Cardiac muscle cell (in vitro differentiated cells and primary cell): Measurements from ENCODE around the gene OBSL1. TPM values are rescaled to one million over a fixed set of nuclear protein-coding genes. Genes with fewer than 3 reads are reported as not detected.

Experiments
- DNase-seq, 2 donors: peaks; one replicate each; pipeline versions ENCODE4 v3.0.0 to v3.0.0-alpha.2; 2010 to 2017; ENCODE audit warnings: low read depth in 1 of 2, low spot score in 1 of 2
- H3K27ac ChIP-seq: fragments of 200-600 bp; sonication (generic); 2 replicates; pipeline ENCODE4 v1.5.1; 2016
- H3K27me3 ChIP-seq: fragments of 200-600 bp; sonication (generic); 2 replicates; pipeline ENCODE4 v1.6.0; 2016; ENCODE audit warnings: control low read depth
- H3K36me3 ChIP-seq: fragments of 200-600 bp; sonication (generic); 2 replicates; pipeline ENCODE4 v1.5.1; 2016; ENCODE audit warnings: control low read depth
- H3K4me1 ChIP-seq: fragments of 200-600 bp; sonication (generic); 2 replicates; pipeline ENCODE4 v1.8.1; 2017; ENCODE audit warnings: low read depth, mild to moderate bottlenecking, mixed run types
- H3K4me3 ChIP-seq: fragments of 200-600 bp; sonication (generic); 2 replicates; pipeline ENCODE4 v1.5.1; 2016; ENCODE audit warnings: mild to moderate bottlenecking
- H3K9me3 ChIP-seq: fragments of 200-600 bp; sonication (generic); 2 replicates; pipeline ENCODE4 v1.5.1; 2017; ENCODE audit warnings: low read depth, mild to moderate bottlenecking, control low read depth
- polyA plus RNA-seq: library from polyadenylated mRNA; unstranded; fragments of >200 nt; fragmentation: Nextera tagmentation; extraction: Ambion mirVana; gene quantifications from 2 replicates; pipeline ENCODE4 v1.2.1, GENCODE V29; 2016
- total RNA-seq: library from RNA; depleted of rRNA; stranded (reverse); fragments of >200 nt; gene quantifications from 2 replicates; pipeline ENCODE4 v1.2.3, GENCODE V29; 2016
- TF ChIP-seq, protein P1 (sequence below): IDR thresholded peaks from 2 replicates; pipeline ENCODE4 v1.5.1; 2012; ENCODE audit warnings: low read depth, mild to moderate bottlenecking, low read length

OBSL1 gene
- total and polyA plus RNA-seq, 2 experiments from 2014 or later, result 276 to 746 TPM

DNA sequence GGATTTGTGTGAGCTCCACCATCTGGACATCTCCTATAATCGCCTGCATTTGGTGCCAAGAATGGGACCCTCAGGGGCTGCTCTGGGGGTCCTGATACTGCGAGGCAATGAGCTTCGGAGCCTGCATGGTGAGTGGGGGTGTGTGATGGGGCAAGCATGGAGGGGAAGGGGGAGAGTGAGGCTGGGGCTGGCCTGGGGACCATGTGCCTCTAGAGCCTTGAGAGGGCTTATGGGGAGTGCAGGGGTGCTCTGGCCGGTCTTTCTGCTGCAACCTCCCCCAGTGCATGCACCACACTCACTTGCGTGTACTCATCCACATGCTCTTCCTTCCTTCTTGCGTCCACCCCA lies 34.2 kb upstream of the OBSL1 start:
- TF ChIP-seq, protein P1, sequence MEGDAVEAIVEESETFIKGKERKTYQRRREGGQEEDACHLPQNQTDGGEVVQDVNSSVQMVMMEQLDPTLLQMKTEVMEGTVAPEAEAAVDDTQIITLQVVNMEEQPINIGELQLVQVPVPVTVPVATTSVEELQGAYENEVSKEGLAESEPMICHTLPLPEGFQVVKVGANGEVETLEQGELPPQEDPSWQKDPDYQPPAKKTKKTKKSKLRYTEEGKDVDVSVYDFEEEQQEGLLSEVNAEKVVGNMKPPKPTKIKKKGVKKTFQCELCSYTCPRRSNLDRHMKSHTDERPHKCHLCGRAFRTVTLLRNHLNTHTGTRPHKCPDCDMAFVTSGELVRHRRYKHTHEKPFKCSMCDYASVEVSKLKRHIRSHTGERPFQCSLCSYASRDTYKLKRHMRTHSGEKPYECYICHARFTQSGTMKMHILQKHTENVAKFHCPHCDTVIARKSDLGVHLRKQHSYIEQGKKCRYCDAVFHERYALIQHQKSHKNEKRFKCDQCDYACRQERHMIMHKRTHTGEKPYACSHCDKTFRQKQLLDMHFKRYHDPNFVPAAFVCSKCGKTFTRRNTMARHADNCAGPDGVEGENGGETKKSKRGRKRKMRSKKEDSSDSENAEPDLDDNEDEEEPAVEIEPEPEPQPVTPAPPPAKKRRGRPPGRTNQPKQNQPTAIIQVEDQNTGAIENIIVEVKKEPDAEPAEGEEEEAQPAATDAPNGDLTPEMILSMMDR, result no peak

DNA sequence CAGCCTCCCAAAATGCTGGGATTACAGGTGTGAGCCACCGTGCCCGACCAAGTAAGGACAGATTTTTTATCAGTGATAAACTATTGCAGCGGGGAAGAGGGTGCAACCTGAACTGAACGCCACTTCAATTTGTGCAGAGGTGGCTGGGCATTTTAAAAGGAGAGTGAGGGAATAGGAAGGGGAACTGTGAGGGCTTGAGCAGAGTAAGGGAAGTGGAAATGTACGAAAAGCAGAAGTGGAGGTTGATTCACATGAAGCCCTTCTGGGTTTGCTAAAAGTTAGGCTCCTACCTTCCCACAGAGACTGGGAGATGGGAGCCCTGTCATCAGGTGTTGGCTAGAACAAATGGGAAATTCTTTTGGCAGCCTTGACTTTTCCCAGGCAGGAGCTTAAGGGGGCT lies 32.4 kb upstream of the OBSL1 start:
- H3K36me3 ChIP-seq, result no peaks in the 10 kb centered on the region
- DNase-seq, result no peak
- H3K27ac ChIP-seq, result no peak overlapping the region
- H3K4me1 ChIP-seq, result no peaks in the 10 kb centered on the region
- H3K9me3 ChIP-seq, result no peaks in the 10 kb centered on the region
- no peak overlapping the region for H3K4me3 ChIP-seq
- TF ChIP-seq, protein P1, result no peak
- H3K27me3 ChIP-seq, result no peaks in the 10 kb centered on the region

More for the DNA sequence above, 34.2 kb upstream of the OBSL1 start:
- no peaks in the 10 kb centered on the region for H3K4me1 ChIP-seq
- DNase-seq, result no peak
- no peak overlapping the region for H3K4me3 ChIP-seq
- H3K9me3 ChIP-seq, result no peaks in the 10 kb centered on the region
- no peaks in the 10 kb centered on the region for H3K27me3 ChIP-seq
- no peaks in the 10 kb centered on the region for H3K36me3 ChIP-seq
- H3K27ac ChIP-seq, result no peak overlapping the region

GRCh38 chr2:219598308-219599078 lies 27.2 kb upstream of the OBSL1 start:
- H3K4me1 ChIP-seq, result peaks cover 24% of the 10 kb centered on the region

DNA sequence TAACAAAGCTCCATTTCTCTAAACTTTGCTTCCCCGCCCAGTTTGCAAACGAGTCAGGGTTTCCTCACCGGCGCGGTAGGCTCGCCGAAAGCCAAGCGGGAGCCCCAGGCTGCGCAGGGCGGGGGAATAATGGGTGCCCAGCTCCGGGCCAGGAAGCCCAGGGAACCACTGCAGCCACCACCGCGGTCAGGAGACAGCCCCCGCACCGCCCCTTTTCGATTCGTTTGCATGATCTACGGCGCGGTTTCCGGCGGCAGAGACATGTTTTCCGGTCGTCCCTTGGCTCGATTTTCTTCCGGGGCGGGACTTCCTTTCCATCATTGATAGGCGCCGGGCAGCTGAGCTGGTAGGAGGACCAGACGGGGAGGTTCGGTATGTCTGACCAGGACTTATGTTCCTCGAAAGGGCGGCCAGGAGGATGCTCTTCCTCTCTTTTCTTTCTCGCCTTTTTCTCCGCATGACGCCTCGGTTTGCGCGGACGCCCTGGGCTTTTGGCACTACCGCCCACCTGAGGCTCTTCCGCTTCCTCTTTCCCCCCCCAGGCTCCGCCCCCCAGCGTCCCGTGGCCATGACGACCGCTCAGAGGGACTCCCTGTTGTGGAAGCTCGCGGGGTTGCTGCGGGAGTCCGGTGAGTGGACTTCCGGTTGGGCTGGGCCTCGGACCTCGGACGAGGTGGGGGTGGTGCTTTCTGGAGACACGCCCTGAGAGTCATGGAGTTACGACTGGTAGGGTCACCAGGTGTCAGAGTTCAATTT lies 26.4 kb upstream of the OBSL1 start, which contains the start of gene STK11IP:
Gene STK11IP, plus strand, starts transcription at position 306 of the 756 bp plus-strand sequence. Its CDS starts 263 bp downstream, at position 569.
- Histone ChIP-seq H3K36me3 (no peaks in the 10 kb centered on the region), H3K9me3 (no peaks in the 10 kb centered on the region), H3K4me3 (peak within 1 kb of the TSS; percentile 57), H3K27ac (peak within 1 kb of the TSS; percentile 87), H3K4me1 (peaks cover 24% of the 10 kb centered on the region), H3K27me3 (no peaks in the 10 kb centered on the region)
- peak; percentile 97 to 99 for DNase-seq
- TF ChIP-seq, protein P1, result no peak

More at GRCh38 chr2:219598308-219599078, 27.2 kb upstream of the OBSL1 start:
- Histone ChIP-seq H3K36me3 (no peaks in the 10 kb centered on the region), H3K4me3 (peak overlapping the region; percentile 57), H3K9me3 (no peaks in the 10 kb centered on the region), H3K27ac (peak overlapping the region; percentile 59), H3K27me3 (no peaks in the 10 kb centered on the region)
- DNase-seq, result peak in 1 of 2 donors; percentile 10
- TF ChIP-seq, protein P1, result no peak

- Histone ChIP-seq H3K27ac (peak overlapping the region; percentile 87), H3K9me3 (no peaks in the 10 kb centered on the region), H3K4me3 (peak overlapping the region; percentile 57), H3K27me3 (no peaks in the 10 kb centered on the region), H3K36me3 (no peaks in the 10 kb centered on the region), H3K4me1 (peaks cover 24% of the 10 kb centered on the region)
- TF ChIP-seq, protein P1, result no peak
- peak in 1 of 2 donors; percentile 42 for DNase-seq
Measured at GRCh38 chr2:219596954-219597551, 25.7 kb upstream of the OBSL1 start.
